ENCODE results near the gene COL11A2. TPM values are rescaled to one million over a fixed set of nuclear protein-coding genes. Genes with fewer than 3 reads are reported as not detected.

COL11A2 gene
- total and polyA plus RNA-seq, 2 donors (not counting 3 experiments of a cell fraction or from before 2014, with no cell fraction given): 0.65 to 1.3 TPM

DNA sequence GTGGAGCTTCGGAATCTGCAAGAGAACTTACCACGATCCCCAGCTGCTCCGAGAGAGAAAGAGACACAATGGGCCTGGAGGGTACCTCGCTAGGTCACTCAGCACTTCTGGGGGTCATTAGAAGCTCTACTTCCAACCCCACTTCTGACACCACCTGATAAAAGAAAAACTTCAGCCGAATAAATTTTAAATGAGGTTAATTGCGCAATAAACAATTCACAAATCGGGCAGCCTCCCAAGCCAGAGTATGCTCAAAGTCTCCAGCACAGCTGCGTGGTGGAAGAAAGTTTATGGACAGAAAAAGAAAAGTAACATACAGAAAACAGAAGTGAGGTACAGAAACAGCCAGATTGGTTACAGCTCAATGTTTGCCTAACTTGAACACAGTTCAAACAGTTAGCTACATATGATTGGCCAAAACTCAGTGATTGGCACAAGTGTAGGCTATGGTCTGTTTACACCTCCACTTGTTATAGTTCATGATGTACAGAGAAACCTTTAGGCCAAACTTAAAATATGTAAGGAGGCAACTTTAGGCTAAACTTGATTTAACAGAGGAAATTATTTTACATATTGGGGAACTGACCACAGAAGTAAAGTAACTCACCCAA, 52.6 kb downstream of the COL11A2 start:
- Histone ChIP-seq H4K20me1 (replicated peaks; ENCODE audit: control insufficient read depth, extremely low read depth, insufficient read depth, low read length) (no peaks in the 10 kb centered on the region), H3K4me3 (replicated peaks in 1 of 3; ENCODE audit: insufficient read depth in 1 of 3, low read depth in 1 of 3, low read length in 3 of 3) (no peak overlapping the region), H2AFZ (ENCODE audit: low read depth, low read length) (no peak overlapping the region), H3K4me2 (ENCODE audit: insufficient read depth, low read length) (no peak overlapping the region), H3K36me3 (ENCODE audit: control insufficient read depth in 2 of 2, extremely low read depth in 1 of 2, insufficient read depth in 2 of 2, low read length in 2 of 2) (no peaks in the 10 kb centered on the region), H3K9me3 (replicated peaks; ENCODE audit: control insufficient read depth, insufficient read depth, low read length) (no peaks in the 10 kb centered on the region), H3K9me1 (replicated peaks; ENCODE audit: control insufficient read depth, extremely low read depth, insufficient read depth, low read length) (no peaks in the 10 kb centered on the region), H3K27ac (ENCODE audit: insufficient read depth, low read depth, low read length) (no peak overlapping the region), H3K4me1 (ENCODE audit: control insufficient read depth, extremely low read depth, insufficient read depth, low read length) (no peaks in the 10 kb centered on the region), H3K27me3 (ENCODE audit: control insufficient read depth in 2 of 2, insufficient read depth in 2 of 2, low read length in 2 of 2) (peaks cover 8 to 20% of the 10 kb centered on the region in 2 experiments), H3K79me2 (ENCODE audit: control insufficient read depth, insufficient read depth, low read length) (no peaks in the 10 kb centered on the region), H3K9ac (replicated peaks; ENCODE audit: extremely low read depth, insufficient read depth, low read length) (no peak overlapping the region)
- DNase-seq (ENCODE audit: low read depth, low spot score) (no peak), FAIRE-seq (no peak)
- BruUV-seq (replicated peaks): no TSS peak
- dilution Hi-C loops (cut with MboI; ENCODE audit: extremely low pct_ligation_motif_present, low sequenced_read_pairs): no loop called here
- intact Hi-C loops (cut with micrococcal nuclease): no loop called here
- ChIA-PET POLR2A (no interaction called here), CTCF (interaction anchor here (1.0 to 6.8 kb wide), 3 partner anchors 8 to 109 kb away, joined by 3 to 55 read pairs (median 8); no protein-coding TSS in a partner anchor)
- TF ChIP-seq MYC (IDR thresholded peaks at IDR 0.05; ENCODE audit: low read depth, low read length) (no peak), POLR2AphosphoS5 (IDR thresholded peaks at IDR 0.05; ENCODE audit: insufficient read depth, low read depth, low read length) (no peak), POLR2A (IDR thresholded peaks at IDR 0.05; ENCODE audit: low read depth, low read length) (no peak), EZH2 (IDR thresholded peaks at IDR 0.05; ENCODE audit: borderline replicate concordance, low read depth, low read length, severe bottlenecking) (no peak), FOS (IDR thresholded peaks at IDR 0.05; ENCODE audit: borderline replicate concordance, insufficient read depth, low read length) (no peak), JUN (IDR thresholded peaks at IDR 0.05; ENCODE audit: borderline replicate concordance, insufficient read depth, insufficient read length, low read depth) (no peak), GATA2 (IDR thresholded peaks at IDR 0.05; ENCODE audit: insufficient read depth, insufficient read length, low read depth, low read length) (no peak)
- TF ChIP-seq, protein P1, sequence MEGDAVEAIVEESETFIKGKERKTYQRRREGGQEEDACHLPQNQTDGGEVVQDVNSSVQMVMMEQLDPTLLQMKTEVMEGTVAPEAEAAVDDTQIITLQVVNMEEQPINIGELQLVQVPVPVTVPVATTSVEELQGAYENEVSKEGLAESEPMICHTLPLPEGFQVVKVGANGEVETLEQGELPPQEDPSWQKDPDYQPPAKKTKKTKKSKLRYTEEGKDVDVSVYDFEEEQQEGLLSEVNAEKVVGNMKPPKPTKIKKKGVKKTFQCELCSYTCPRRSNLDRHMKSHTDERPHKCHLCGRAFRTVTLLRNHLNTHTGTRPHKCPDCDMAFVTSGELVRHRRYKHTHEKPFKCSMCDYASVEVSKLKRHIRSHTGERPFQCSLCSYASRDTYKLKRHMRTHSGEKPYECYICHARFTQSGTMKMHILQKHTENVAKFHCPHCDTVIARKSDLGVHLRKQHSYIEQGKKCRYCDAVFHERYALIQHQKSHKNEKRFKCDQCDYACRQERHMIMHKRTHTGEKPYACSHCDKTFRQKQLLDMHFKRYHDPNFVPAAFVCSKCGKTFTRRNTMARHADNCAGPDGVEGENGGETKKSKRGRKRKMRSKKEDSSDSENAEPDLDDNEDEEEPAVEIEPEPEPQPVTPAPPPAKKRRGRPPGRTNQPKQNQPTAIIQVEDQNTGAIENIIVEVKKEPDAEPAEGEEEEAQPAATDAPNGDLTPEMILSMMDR (IDR thresholded peaks at IDR 0.05; ENCODE audit: extremely low read depth in 1 of 2, insufficient read depth in 1 of 2, low read depth in 1 of 2, low read length in 2 of 2): no peak

Measured in endothelial cell of umbilical vein (primary cell).